Parathyroid adenoma (tissue), 2 donors: ENCODE measurements around the gene APOBEC3B.
"Not testable (repeated sequence)": the region's sequence is repeated elsewhere in the genome, so short reads cannot be mapped to it uniquely, and the experiment has no call there.

Experiments
- H2AFZ ChIP-seq: fragments of 300-600 bp; sonication (generic); one replicate; pipeline ENCODE4 v1.7.0; 2017; ENCODE audit warnings: antibody characterized with exemption, mild to moderate bottlenecking
- H3K27ac ChIP-seq: fragments of 300-600 bp; sonication (generic); one replicate; pipeline ENCODE4 v1.7.0; 2017
- H3K27me3 ChIP-seq: fragments of 300-600 bp; sonication (generic); one replicate; pipeline ENCODE4 v1.7.0; 2017; ENCODE audit warnings: low read length; ENCODE audit not compliant: control insufficient read depth, insufficient read depth
- H3K36me3 ChIP-seq: fragments of 300-600 bp; sonication (generic); one replicate; pipeline ENCODE4 v1.7.0; 2017; ENCODE audit warnings: low read length; ENCODE audit not compliant: control insufficient read depth, insufficient read depth
- H3K4me1 ChIP-seq: fragments of 300-600 bp; sonication (generic); one replicate; pipeline ENCODE4 v1.7.0; 2017; ENCODE audit warnings: control low read depth
- H3K4me2 ChIP-seq: fragments of 300-600 bp; sonication (generic); one replicate; pipeline ENCODE4 v1.7.0; 2017; ENCODE audit warnings: low read length
- H3K4me3 ChIP-seq: fragments of 300-600 bp; sonication (generic); one replicate; pipeline ENCODE4 v1.7.0; 2017; ENCODE audit warnings: low read depth, low read length
- H3K79me2 ChIP-seq: fragments of 300-600 bp; sonication (generic); one replicate; pipeline ENCODE4 v1.7.0; 2017; ENCODE audit warnings: control low read depth
- H3K9ac ChIP-seq: fragments of 300-600 bp; sonication (generic); one replicate; pipeline ENCODE4 v1.7.0; 2017; ENCODE audit warnings: mild to moderate bottlenecking
- H3K9me3 ChIP-seq: fragments of 300-600 bp; sonication (generic); one replicate; pipeline ENCODE4 v1.7.0; 2017; ENCODE audit warnings: low read length; ENCODE audit not compliant: control insufficient read depth
- TF ChIP-seq, protein P1 (sequence below): fragments of 300-600 bp; sonication (generic); IDR thresholded peaks from one replicate; pipeline ENCODE4 v1.7.0; 2017; ENCODE audit warnings: antibody characterized with exemption, mild to moderate bottlenecking
- donor health status: primary hyperparathyroidism.

APOBEC3B gene

DNA sequence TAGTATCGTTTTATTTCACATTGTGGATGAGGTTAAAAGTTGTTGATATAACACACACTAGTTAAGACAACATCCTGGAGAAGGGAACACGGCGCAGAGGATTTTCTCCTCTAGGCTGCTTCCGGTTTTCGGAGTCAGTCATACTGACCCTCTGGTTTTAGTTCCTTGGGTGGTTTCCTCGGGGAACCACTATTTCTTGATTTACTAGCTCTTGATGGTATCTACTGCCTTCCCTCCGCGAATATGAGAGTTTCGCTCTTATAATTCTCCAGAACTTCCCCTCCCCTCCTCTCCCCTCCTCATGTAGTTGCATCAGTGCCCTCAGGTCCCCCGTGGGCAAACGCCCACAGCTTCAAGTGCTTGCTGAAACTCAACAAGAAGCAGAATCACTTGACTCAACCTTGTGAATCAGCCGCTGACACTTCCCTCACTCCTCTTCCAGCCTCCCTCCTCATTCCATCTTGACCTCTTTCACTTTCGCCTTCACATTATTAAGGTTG is 40.6 kb upstream of the APOBEC3B start:
- TF ChIP-seq, protein P1, sequence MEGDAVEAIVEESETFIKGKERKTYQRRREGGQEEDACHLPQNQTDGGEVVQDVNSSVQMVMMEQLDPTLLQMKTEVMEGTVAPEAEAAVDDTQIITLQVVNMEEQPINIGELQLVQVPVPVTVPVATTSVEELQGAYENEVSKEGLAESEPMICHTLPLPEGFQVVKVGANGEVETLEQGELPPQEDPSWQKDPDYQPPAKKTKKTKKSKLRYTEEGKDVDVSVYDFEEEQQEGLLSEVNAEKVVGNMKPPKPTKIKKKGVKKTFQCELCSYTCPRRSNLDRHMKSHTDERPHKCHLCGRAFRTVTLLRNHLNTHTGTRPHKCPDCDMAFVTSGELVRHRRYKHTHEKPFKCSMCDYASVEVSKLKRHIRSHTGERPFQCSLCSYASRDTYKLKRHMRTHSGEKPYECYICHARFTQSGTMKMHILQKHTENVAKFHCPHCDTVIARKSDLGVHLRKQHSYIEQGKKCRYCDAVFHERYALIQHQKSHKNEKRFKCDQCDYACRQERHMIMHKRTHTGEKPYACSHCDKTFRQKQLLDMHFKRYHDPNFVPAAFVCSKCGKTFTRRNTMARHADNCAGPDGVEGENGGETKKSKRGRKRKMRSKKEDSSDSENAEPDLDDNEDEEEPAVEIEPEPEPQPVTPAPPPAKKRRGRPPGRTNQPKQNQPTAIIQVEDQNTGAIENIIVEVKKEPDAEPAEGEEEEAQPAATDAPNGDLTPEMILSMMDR, result no peak
- Histone ChIP-seq H3K27ac (no peak overlapping the region), H3K9ac (no peak overlapping the region), H3K79me2 (no peaks in the 10 kb centered on the region), H3K4me2 (no peak overlapping the region), H3K9me3 (no peaks in the 10 kb centered on the region), H3K4me1 (no peaks in the 10 kb centered on the region), H3K27me3 (no peaks in the 10 kb centered on the region), H2AFZ (no peak overlapping the region), H3K36me3 (no peaks in the 10 kb centered on the region), H3K4me3 (no peak overlapping the region)

DNA sequence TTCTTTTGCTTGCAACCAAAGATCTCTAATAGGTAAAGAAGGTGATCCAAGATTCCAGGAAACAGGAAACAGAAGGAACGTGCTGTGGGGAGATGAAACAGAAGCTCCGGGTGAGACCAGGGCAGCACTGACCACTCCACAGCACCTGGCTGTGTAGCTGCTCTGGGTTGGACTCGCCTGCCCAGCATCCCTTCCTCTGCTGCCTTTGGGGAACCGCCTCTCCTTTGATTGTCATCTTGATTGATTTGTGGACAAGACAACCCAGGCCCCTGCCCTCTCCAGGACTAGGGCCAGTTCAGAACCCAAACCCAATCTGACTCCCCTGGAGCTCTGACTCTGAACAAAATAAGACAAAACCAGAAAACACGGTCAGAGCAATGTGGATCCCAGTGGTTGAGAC is 39.4 kb upstream of the APOBEC3B start:
- H3K4me1 ChIP-seq, result no peaks in the 10 kb centered on the region
- H2AFZ ChIP-seq, result no peak overlapping the region
- H3K36me3 ChIP-seq, result no peaks in the 10 kb centered on the region
- H3K9me3 ChIP-seq, result no peaks in the 10 kb centered on the region
- no peak overlapping the region for H3K4me3 ChIP-seq
- no peak overlapping the region for H3K9ac ChIP-seq
- TF ChIP-seq, protein P1, result no peak
- no peaks in the 10 kb centered on the region for H3K79me2 ChIP-seq
- H3K27ac ChIP-seq, result no peak overlapping the region
- H3K27me3 ChIP-seq, result no peaks in the 10 kb centered on the region
- no peak overlapping the region for H3K4me2 ChIP-seq

DNA sequence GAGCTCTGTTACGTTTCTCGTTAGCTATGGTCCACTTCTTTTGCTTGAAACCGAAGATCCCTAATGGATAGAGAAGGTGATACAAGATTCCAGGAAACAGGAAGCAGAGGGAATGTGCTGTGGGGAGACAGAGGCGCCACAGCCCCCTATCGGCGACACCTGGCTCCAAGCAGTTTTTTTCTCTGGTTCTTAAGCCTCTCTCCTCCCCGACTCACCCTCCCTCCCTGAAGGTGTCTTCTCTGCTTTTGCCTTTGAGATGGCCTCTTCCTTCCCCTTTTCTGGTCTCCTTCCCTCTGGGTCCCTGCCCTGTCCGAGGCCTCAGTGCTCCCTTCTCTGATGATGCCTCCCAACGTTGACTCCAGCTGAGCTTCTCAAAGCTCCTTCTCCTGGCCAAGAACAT is 38.9 kb upstream of the APOBEC3B start:
- no peaks in the 10 kb centered on the region for H3K9me3 ChIP-seq
- H3K9ac ChIP-seq, result no peak overlapping the region
- no peaks in the 10 kb centered on the region for H3K27me3 ChIP-seq
- no peak overlapping the region for H3K4me3 ChIP-seq
- no peak overlapping the region for H3K4me2 ChIP-seq
- no peaks in the 10 kb centered on the region for H3K36me3 ChIP-seq
- H2AFZ ChIP-seq, result no peak overlapping the region
- no peaks in the 10 kb centered on the region for H3K4me1 ChIP-seq
- TF ChIP-seq, protein P1, result no peak
- no peak overlapping the region for H3K27ac ChIP-seq
- no peaks in the 10 kb centered on the region for H3K79me2 ChIP-seq

DNA sequence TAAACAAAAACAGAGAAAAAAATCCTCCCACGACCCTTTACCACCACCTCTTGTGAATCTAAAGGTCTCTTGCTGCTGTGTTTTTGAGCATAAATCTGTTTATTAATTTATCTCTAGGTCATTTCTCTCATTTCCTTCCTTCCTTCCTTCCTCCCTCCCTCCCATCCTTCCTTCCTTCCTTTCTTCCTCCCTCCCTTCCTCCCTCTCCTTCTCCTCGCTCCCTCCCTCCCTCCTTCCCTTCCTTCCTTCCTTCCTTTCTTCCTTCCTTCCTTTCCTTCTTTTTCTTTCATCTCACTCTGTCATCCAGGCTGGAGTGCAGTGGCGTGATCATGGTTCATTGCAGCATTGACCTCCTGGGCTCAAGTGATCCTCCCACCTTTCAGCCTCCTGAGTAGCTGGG is 38.3 kb upstream of the APOBEC3B start:
- H3K4me3 ChIP-seq, result no peak overlapping the region
- TF ChIP-seq, protein P1, result no peak
- no peak overlapping the region for H3K27ac ChIP-seq
- no peaks in the 10 kb centered on the region for H3K36me3 ChIP-seq
- no peaks in the 10 kb centered on the region for H3K4me1 ChIP-seq
- H3K9me3 ChIP-seq, result no peaks in the 10 kb centered on the region
- H2AFZ ChIP-seq, result no peak overlapping the region
- no peaks in the 10 kb centered on the region for H3K79me2 ChIP-seq
- no peaks in the 10 kb centered on the region for H3K27me3 ChIP-seq
- H3K4me2 ChIP-seq, result no peak overlapping the region
- H3K9ac ChIP-seq, result no peak overlapping the region

DNA sequence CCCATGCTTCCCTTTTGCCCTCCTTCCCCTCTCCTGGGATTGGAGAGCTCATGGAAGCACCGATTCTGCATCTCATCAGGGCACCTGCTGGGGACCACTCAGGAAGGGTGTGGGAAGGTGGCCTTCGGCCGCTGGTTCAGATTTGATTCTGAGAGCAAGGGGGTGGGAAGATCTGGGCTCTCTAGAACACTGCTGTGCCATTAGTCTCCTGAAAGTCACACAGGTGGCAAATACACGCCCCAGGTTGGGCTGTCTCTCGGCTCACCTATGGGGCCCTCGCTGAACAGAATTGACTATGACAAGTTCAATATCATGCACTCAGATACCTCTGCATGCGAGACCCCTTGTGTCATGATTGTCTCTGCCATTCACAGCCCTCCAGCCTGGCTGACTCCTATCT is 37.5 kb upstream of the APOBEC3B start:
- TF ChIP-seq, protein P1, result no peak
- no peaks in the 10 kb centered on the region for H3K27me3 ChIP-seq

DNA sequence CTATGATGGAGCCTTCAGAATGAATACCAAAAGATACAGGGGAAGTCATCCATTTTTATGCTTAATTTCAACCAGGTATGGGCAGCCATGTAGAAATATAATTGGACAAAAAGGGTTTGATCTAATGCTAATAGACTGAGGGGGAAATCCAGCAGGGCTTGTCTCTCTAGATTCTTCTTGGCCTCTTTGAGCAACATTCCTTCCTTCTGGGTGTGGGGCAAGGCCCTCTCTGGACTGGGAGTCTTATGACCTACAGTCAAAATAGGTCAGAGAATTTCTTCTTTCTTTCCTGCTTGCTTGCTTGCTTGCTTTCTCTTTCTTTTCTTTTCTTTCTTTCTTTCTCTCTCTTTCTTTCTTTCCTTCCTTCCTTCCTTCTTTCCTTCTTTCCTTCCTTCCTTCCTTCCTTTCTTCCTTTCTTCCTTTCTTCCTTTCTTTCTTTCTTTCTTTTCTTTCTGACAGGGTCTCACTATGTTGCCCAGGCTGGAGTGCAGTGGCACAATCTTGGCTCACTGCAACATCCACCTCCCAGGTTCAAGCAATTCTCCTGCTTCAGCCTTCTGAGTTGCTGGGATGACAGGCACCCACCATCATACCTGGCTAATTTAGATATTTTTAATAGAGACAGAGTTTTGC is 36.3 kb upstream of the APOBEC3B start:
- not testable (repeated sequence) for H3K9me3 ChIP-seq, H3K9ac ChIP-seq, H3K27me3 ChIP-seq, H3K27ac ChIP-seq, H3K4me1 ChIP-seq, H3K79me2 ChIP-seq, H3K36me3 ChIP-seq, H2AFZ ChIP-seq, H3K4me2 ChIP-seq, H3K4me3 ChIP-seq

More for the DNA sequence above, 37.5 kb upstream of the APOBEC3B start:
- Histone ChIP-seq H3K36me3 (no peaks in the 10 kb centered on the region), H3K4me1 (no peaks in the 10 kb centered on the region), H3K27ac (no peak overlapping the region), H2AFZ (no peak overlapping the region), H3K4me3 (no peak overlapping the region), H3K9ac (no peak overlapping the region), H3K79me2 (no peaks in the 10 kb centered on the region), H3K9me3 (no peaks in the 10 kb centered on the region), H3K4me2 (no peak overlapping the region)
